ENCODE measurements around the gene GAS2L2. TPM values are rescaled to one million over a fixed set of nuclear protein-coding genes. Genes with fewer than 3 reads are reported as not detected.

The GAS2L2 gene
- total and polyA plus RNA-seq, 4 donors, result 1.6 to 11.5 (median 3.9) TPM

GRCh38 chr17:35784895-35785294 is 31.9 kb upstream of the GAS2L2 start:
- no peaks in the 10 kb centered on the region for H3K27me3 ChIP-seq (ENCODE audit: control insufficient read depth in 3 of 3, insufficient read depth in 3 of 3, low read length in 2 of 3)
- H3K9ac ChIP-seq (ENCODE audit: insufficient read depth in 1 of 2, low read length in 2 of 2), result no peak overlapping the region
- H3K4me3 ChIP-seq, result no peak overlapping the region
- no peaks in the 10 kb centered on the region for H3K9me3 ChIP-seq (ENCODE audit: control insufficient read depth in 4 of 4, insufficient read depth in 3 of 4, low read length in 3 of 4)
- DNase-seq, result no peak
- peak overlapping the region in 1 of 2 donors; percentile 80 for H3K27ac ChIP-seq (ENCODE audit: low read depth in 1 of 2, low read length in 1 of 2)
- no peak for TF ChIP-seq CTCF (IDR thresholded peaks at IDR 0.05; ENCODE audit: control extremely low read depth, extremely low read depth)
- no peaks in the 10 kb centered on the region for H3K36me3 ChIP-seq (ENCODE audit: control insufficient read depth in 4 of 4, insufficient read depth in 4 of 4, low read length in 4 of 4)
- H3K4me1 ChIP-seq (ENCODE audit: control insufficient read depth in 5 of 5, insufficient read depth in 5 of 5, low read length in 5 of 5), result peaks cover 0 to 17% (median 7%) of the 10 kb centered on the region in 5 donors
- no peak for ATAC-seq (ENCODE audit: insufficient read depth, low FRiP score)
- 75 to 77% methylated on average over 2 of the region's 2 CpGs for WGBS, 2 donors

- Histone ChIP-seq H3K36me3 (ENCODE audit: control insufficient read depth in 4 of 4, insufficient read depth in 4 of 4, low read length in 4 of 4) (no peaks in the 10 kb centered on the region), H3K4me1 (ENCODE audit: control insufficient read depth in 5 of 5, insufficient read depth in 5 of 5, low read length in 5 of 5) (peaks cover 0 to 23% (median 9%) of the 10 kb centered on the region in 5 donors), H3K4me3 (no peak overlapping the region), H3K9me3 (ENCODE audit: control insufficient read depth in 4 of 4, insufficient read depth in 3 of 4, low read length in 3 of 4) (no peaks in the 10 kb centered on the region), H3K27ac (ENCODE audit: low read depth in 1 of 2, low read length in 1 of 2) (no peak overlapping the region), H3K9ac (ENCODE audit: insufficient read depth in 1 of 2, low read length in 2 of 2) (no peak overlapping the region), H3K27me3 (ENCODE audit: control insufficient read depth in 3 of 3, insufficient read depth in 3 of 3, low read length in 2 of 3) (peaks cover 0 to 2% (median 0%) of the 10 kb centered on the region in 3 donors)
- WGBS, 2 donors, result 77 to 83% methylated on average over 3 of the region's 3 CpGs
- no peak for TF ChIP-seq CTCF (IDR thresholded peaks at IDR 0.05; ENCODE audit: control extremely low read depth, extremely low read depth)
- DNase-seq (no peak), ATAC-seq (ENCODE audit: insufficient read depth, low FRiP score) (no peak)
Measured at GRCh38 chr17:35780950-35781349, 27.9 kb upstream of the GAS2L2 start.

GRCh38 chr17:35778641-35779196 is 25.7 kb upstream of the GAS2L2 start:
- no peak overlapping the region for H3K9ac ChIP-seq (ENCODE audit: insufficient read depth in 1 of 2, low read length in 2 of 2)
- no peak overlapping the region for H3K4me3 ChIP-seq
- no peak for DNase-seq
- peaks cover 0 to 2% (median 0%) of the 10 kb centered on the region in 3 donors for H3K27me3 ChIP-seq (ENCODE audit: control insufficient read depth in 3 of 3, insufficient read depth in 3 of 3, low read length in 2 of 3)
- H3K9me3 ChIP-seq (ENCODE audit: control insufficient read depth in 4 of 4, insufficient read depth in 3 of 4, low read length in 3 of 4), result no peaks in the 10 kb centered on the region
- peak overlapping the region in 1 of 2 donors; percentile 75 for H3K27ac ChIP-seq (ENCODE audit: low read depth in 1 of 2, low read length in 1 of 2)
- WGBS, 2 donors, result 86 to 88% methylated on average over 16 of the region's 16 CpGs
- peaks cover 0 to 30% (median 17%) of the 10 kb centered on the region in 5 donors for H3K4me1 ChIP-seq (ENCODE audit: control insufficient read depth in 5 of 5, insufficient read depth in 5 of 5, low read length in 5 of 5)
- ATAC-seq (ENCODE audit: insufficient read depth, low FRiP score), result no peak
- no peak for TF ChIP-seq CTCF (IDR thresholded peaks at IDR 0.05; ENCODE audit: control extremely low read depth, extremely low read depth)
- no peaks in the 10 kb centered on the region for H3K36me3 ChIP-seq (ENCODE audit: control insufficient read depth in 4 of 4, insufficient read depth in 4 of 4, low read length in 4 of 4)

- 21 to 43% methylated on average over 6 of the region's 6 CpGs for WGBS, 2 donors
- Histone ChIP-seq H3K9ac (ENCODE audit: insufficient read depth in 1 of 2, low read length in 2 of 2) (no peak overlapping the region), H3K27ac (ENCODE audit: low read depth in 1 of 2, low read length in 1 of 2) (peak overlapping the region in 1 of 2 donors; percentile 78), H3K9me3 (ENCODE audit: control insufficient read depth in 4 of 4, insufficient read depth in 3 of 4, low read length in 3 of 4) (no peaks in the 10 kb centered on the region), H3K4me1 (ENCODE audit: control insufficient read depth in 5 of 5, insufficient read depth in 5 of 5, low read length in 5 of 5) (peaks cover 0 to 32% (median 20%) of the 10 kb centered on the region in 5 donors), H3K4me3 (no peak overlapping the region), H3K27me3 (ENCODE audit: control insufficient read depth in 3 of 3, insufficient read depth in 3 of 3, low read length in 2 of 3) (peaks cover 0 to 2% (median 0%) of the 10 kb centered on the region in 3 donors), H3K36me3 (ENCODE audit: control insufficient read depth in 4 of 4, insufficient read depth in 4 of 4, low read length in 4 of 4) (peaks cover 0 to 2% (median 0%) of the 10 kb centered on the region in 4 donors)
- DNase-seq (peak in 1 of 3 donors; percentile 32), ATAC-seq (ENCODE audit: insufficient read depth, low FRiP score) (no peak)
- no peak for TF ChIP-seq CTCF (IDR thresholded peaks at IDR 0.05; ENCODE audit: control extremely low read depth, extremely low read depth)
Measured at GRCh38 chr17:35775583-35775982, 22.5 kb upstream of the GAS2L2 start.

Data from lung (tissue), 12 donors.